IMR-90 (cell line): ENCODE results near the gene OR51E2. TPM values are rescaled to one million over a fixed set of nuclear protein-coding genes. Genes with fewer than 3 reads are reported as not detected.

Experiments used
- ATAC-seq: fragments of 200-7000 bp; cut with Tn5 transposase; 2 replicates; pipeline ENCODE4 v1.9.1; 2020; ENCODE audit warnings: low read depth, mild to moderate bottlenecking, moderate library complexity
- BruUV-seq: library from RNA; stranded (reverse); fragments of 400-500 nt; replicated peaks from 2 replicates; lab custom pipeline; 2021; lab: Mats Ljungman, UMichigan
- CTCF ChIA-PET: fragments of 300-600 bp; formaldehyde crosslinking; extraction: SDS; loops from one replicate; lab custom pipeline; 2021; ENCODE audit warnings: antibody characterized with exemption; lab: Yijun Ruan, JAX
- POLR2A ChIA-PET: fragments of 300-600 bp; sonication (Branson Sonifier 250); formaldehyde crosslinking; loops from one replicate; lab custom pipeline; 2022; ENCODE audit warnings: antibody characterized with exemption; ENCODE audit not compliant: unreplicated experiment; lab: Charles Lee
- DNase-seq: peaks from one replicate; pipeline ENCODE4 v3.0.0; 2013
- H2AFZ ChIP-seq: replicated peaks from 2 replicates; pipeline ENCODE3; 2013; ENCODE audit warnings: low read length, mild to moderate bottlenecking; ENCODE audit not compliant: poor library complexity
- H2AK5ac ChIP-seq: 2 replicates; pipeline ENCODE4 v1.6.1; 2013; ENCODE audit warnings: low read depth, low read length, inconsistent platforms
- H2AK9ac ChIP-seq: replicated peaks from 2 replicates; pipeline ENCODE3; 2013; ENCODE audit warnings: mild to moderate bottlenecking, low read depth, low read length, moderate library complexity; ENCODE audit not compliant: poor library complexity
- H2BK120ac ChIP-seq: 2 replicates; pipeline ENCODE4 v1.6.1; 2013; ENCODE audit warnings: low read depth, low read length, inconsistent platforms
- H2BK15ac ChIP-seq: 3 replicates; pipeline ENCODE4 v1.6.1; 2013; ENCODE audit warnings: low read depth, low read length, inconsistent platforms
- H2BK20ac ChIP-seq: 2 replicates; pipeline ENCODE4 v1.6.1; 2013; ENCODE audit warnings: low read depth, mild to moderate bottlenecking, inconsistent platforms, low read length, moderate library complexity
- H2BK5ac ChIP-seq: 2 replicates; pipeline ENCODE4 v1.6.1; 2013; ENCODE audit warnings: mild to moderate bottlenecking, low read depth, low read length, inconsistent platforms; ENCODE audit not compliant: poor library complexity, severe bottlenecking
- H3K14ac ChIP-seq: replicated peaks from 2 replicates; pipeline ENCODE4 v1.6.1; 2013; ENCODE audit warnings: low read depth, low read length, inconsistent platforms
- H3K18ac ChIP-seq: 2 replicates; pipeline ENCODE4 v1.6.1; 2013; ENCODE audit warnings: low read depth, low read length, control low read depth
- H3K23ac ChIP-seq: 2 replicates; pipeline ENCODE4 v1.6.1; 2013; ENCODE audit warnings: low read depth, low read length, inconsistent platforms
- H3K27ac ChIP-seq: 2 replicates; pipeline ENCODE4 v1.5.1; 2013; ENCODE audit warnings: mild to moderate bottlenecking, control low read depth, low read length; ENCODE audit not compliant: insufficient read depth
- H3K27me3 ChIP-seq: 2 replicates; pipeline ENCODE4 v1.6.1; 2013; ENCODE audit warnings: low read length; ENCODE audit not compliant: control insufficient read depth, insufficient read depth
- H3K36me3 ChIP-seq: 2 replicates; pipeline ENCODE4 v1.6.1; 2013; ENCODE audit warnings: low read length, mixed read lengths; ENCODE audit not compliant: control insufficient read depth, insufficient read depth
- H3K4ac ChIP-seq: 2 replicates; pipeline ENCODE4 v1.6.1; 2013; ENCODE audit warnings: low read depth, low read length, inconsistent platforms
- H3K4me1 ChIP-seq: 2 replicates; pipeline ENCODE4 v1.6.1; 2013; ENCODE audit warnings: low read length, mixed read lengths; ENCODE audit not compliant: control insufficient read depth, insufficient read depth
- H3K4me2 ChIP-seq: 2 replicates; pipeline ENCODE4 v1.6.1; 2013; ENCODE audit warnings: low read depth, mild to moderate bottlenecking, control low read depth, low read length, moderate library complexity
- H3K4me3 ChIP-seq: 2 replicates; pipeline ENCODE4 v1.5.1; 2013; ENCODE audit warnings: low read depth, mild to moderate bottlenecking, control low read depth, low read length, moderate library complexity; ENCODE audit not compliant: insufficient read depth
- H3K56ac ChIP-seq: 2 replicates; pipeline ENCODE4 v1.6.1; 2013; ENCODE audit warnings: low read length, inconsistent platforms; ENCODE audit not compliant: insufficient read depth; ENCODE audit errors: extremely low read depth
- H3K79me1 ChIP-seq, 2 experiments: 2 replicates each; pipeline ENCODE4 v1.6.1; 2013; ENCODE audit warnings: low read length in 2 of 2, inconsistent platforms in 1 of 2, low read depth in 1 of 2
- H3K9ac ChIP-seq: 2 replicates; pipeline ENCODE4 v1.6.1; 2013; ENCODE audit warnings: low read depth, low read length, control low read depth
- H3K9me1 ChIP-seq: 2 replicates; pipeline ENCODE4 v1.6.1; 2013; ENCODE audit warnings: low read length, inconsistent platforms; ENCODE audit not compliant: insufficient read depth
- H3K9me3 ChIP-seq: 2 replicates; pipeline ENCODE4 v1.6.1; 2013; ENCODE audit warnings: low read length; ENCODE audit not compliant: control insufficient read depth, insufficient read depth
- H4K20me1 ChIP-seq: 2 replicates; pipeline ENCODE4 v1.6.1; 2013; ENCODE audit warnings: low read length, inconsistent platforms; ENCODE audit not compliant: insufficient read depth
- H4K5ac ChIP-seq: 2 replicates; pipeline ENCODE4 v1.6.1; 2013; ENCODE audit warnings: mild to moderate bottlenecking, low read depth, low read length, control low read depth
- H4K8ac ChIP-seq, 2 experiments: 2 replicates each; pipeline ENCODE4 v1.6.1; 2013; ENCODE audit warnings: low read depth in 2 of 2, low read length in 2 of 2, control low read depth in 1 of 2, inconsistent platforms in 1 of 2
- H4K91ac ChIP-seq: 2 replicates; pipeline ENCODE4 v1.6.1; 2013; ENCODE audit warnings: low read depth, low read length, inconsistent platforms; ENCODE audit not compliant: insufficient read depth
- BHLHE40 ChIP-seq: fragments of 150-350 bp; IDR thresholded peaks from 2 replicates; pipeline ENCODE4 v1.6.1; 2016; ENCODE audit warnings: mild to moderate bottlenecking, low read depth, low read length
- CEBPB ChIP-seq: IDR thresholded peaks from 2 replicates; pipeline ENCODE4 v1.6.1; 2012; ENCODE audit warnings: low read depth, low read length, improper control_type of control experiment
- CHD1 ChIP-seq: IDR thresholded peaks from 2 replicates; pipeline ENCODE4 v1.6.1; 2012; ENCODE audit warnings: low read depth, low read length, improper control_type of control experiment
- MAZ ChIP-seq: IDR thresholded peaks from 2 replicates; pipeline ENCODE4 v1.6.1; 2012; ENCODE audit warnings: low read depth, mild to moderate bottlenecking, low read length, improper control_type of control experiment, moderate library complexity, borderline replicate concordance
- NFE2L2 ChIP-seq: fragments of 150-350 bp; IDR thresholded peaks from 2 replicates; pipeline ENCODE4 v1.6.1; 2016; ENCODE audit warnings: low read depth, mild to moderate bottlenecking, low read length
- RCOR1 ChIP-seq: IDR thresholded peaks from 2 replicates; pipeline ENCODE4 v1.6.1; 2012; ENCODE audit warnings: mild to moderate bottlenecking, low read length, improper control_type of control experiment; ENCODE audit not compliant: insufficient replicate concordance
- SMC3 ChIP-seq: fragments of 150-350 bp; IDR thresholded peaks from 2 replicates; pipeline ENCODE4 v1.6.1; 2016; ENCODE audit warnings: low read depth, mild to moderate bottlenecking, antibody characterized with exemption, low read length, moderate library complexity
- WGBS, 2 experiments: methylation state at CpG; one replicate each; pipeline versions ENCODE4 v1.1.5 to v1.1.7; 2013; ENCODE audit warnings: missing lambda C conversion rate in 2 of 2; ENCODE audit not compliant: insufficient read length in 1 of 2; ENCODE audit errors: extremely low coverage in 2 of 2; 5-methylcytosine and 5-hydroxymethylcytosine counted together
- dilution Hi-C: fragments of 300-500 bp; cut with HindIII; formaldehyde crosslinking; loops from one replicate; pipeline ENCODE4 v1.14.3; 2018; ENCODE audit warnings: low sequenced_read_pairs; ENCODE audit not compliant: unreplicated experiment
- in situ Hi-C: fragments of 300-500 bp; cut with MboI; formaldehyde crosslinking; loops from 3 replicates; pipeline ENCODE4 v1.14.3; 2019; ENCODE audit warnings: low sequenced_read_pairs, inconsistent platforms, mixed read lengths
- intact Hi-C: fragments of 100-400 bp; cut with micrococcal nuclease; formaldehyde crosslinking; loops from 2 replicates; pipeline ENCODE4 v1.10.0; 2022
- polyA plus RNA-seq, 3 experiments: library from polyadenylated mRNA; depleted of rRNA; stranded (reverse); fragments of >200 nt; gene quantifications; 2 replicates each; pipeline ENCODE4 v1.2.3, GENCODE V29; 2012; ENCODE audit warnings: low replicate concordance in 1 of 3
- total RNA-seq: library from RNA; depleted of rRNA; stranded (reverse); fragments of >200 nt; gene quantifications from 2 replicates; pipeline ENCODE4 v1.2.3, GENCODE V29; 2012
- TF ChIP-seq, protein P1 (sequence below): fragments of 150-350 bp; IDR thresholded peaks from 2 replicates; pipeline ENCODE4 v1.6.1; 2016; ENCODE audit warnings: low read depth, mild to moderate bottlenecking, low read length, moderate library complexity, borderline replicate concordance

The OR51E2 gene
- total and polyA plus RNA-seq, 2 of the 4 experiments (the other 2 are of a cell fraction): 0.72 to 1.3 TPM

GRCh38 chr11:4658629-4659445, 38.8 kb downstream of the OR51E2 start:
- intact Hi-C loops: no loop called here
- CTCF ChIA-PET: interaction anchor here (1.0 kb wide), 1 partner anchor 12 kb away, joined by 4 read pairs; no protein-coding TSS in a partner anchor
- no peak overlapping the region for H3K27ac ChIP-seq

More at GRCh38 chr11:4658629-4659445, 38.8 kb downstream of the OR51E2 start:
- Histone ChIP-seq H2BK20ac (no peak overlapping the region), H2AK9ac (no peak overlapping the region), H3K4me1 (no peaks in the 10 kb centered on the region), H3K27me3 (no peaks in the 10 kb centered on the region), H2BK5ac (no peak overlapping the region), H4K91ac (no peak overlapping the region), H4K5ac (no peak overlapping the region), H4K20me1 (no peaks in the 10 kb centered on the region), H2BK15ac (no peak overlapping the region), H2BK120ac (no peak overlapping the region), H3K9me1 (no peaks in the 10 kb centered on the region), H3K79me1 (no peaks in the 10 kb centered on the region), H3K4me3 (no peak overlapping the region), H4K8ac (no peak overlapping the region), H3K56ac (no peak overlapping the region), H3K4ac (no peak overlapping the region), H3K14ac (no peak overlapping the region), H2AFZ (no peak overlapping the region), H3K4me2 (no peak overlapping the region), H3K23ac (no peak overlapping the region), H3K9ac (no peak overlapping the region), H3K9me3 (no peaks in the 10 kb centered on the region), H3K36me3 (no peaks in the 10 kb centered on the region), H2AK5ac (no peak overlapping the region), H3K18ac (no peak overlapping the region)
- DNase-seq (peak; percentile 37), ATAC-seq (peak; percentile 24; the same call in 1 of the 2 replicates)
- no TSS peak for BruUV-seq
- POLR2A ChIA-PET: no interaction called here
- dilution Hi-C loops (no loop called here), in situ Hi-C loops (no loop called here)
- WGBS, 2 experiments: no CpG with 5 or more reads among the region's 5 CpGs
- TF ChIP-seq SMC3 (no peak), CEBPB (no peak), RCOR1 (no peak), BHLHE40 (no peak), CHD1 (no peak), NFE2L2 (no peak), MAZ (no peak)
- TF ChIP-seq, protein P1, sequence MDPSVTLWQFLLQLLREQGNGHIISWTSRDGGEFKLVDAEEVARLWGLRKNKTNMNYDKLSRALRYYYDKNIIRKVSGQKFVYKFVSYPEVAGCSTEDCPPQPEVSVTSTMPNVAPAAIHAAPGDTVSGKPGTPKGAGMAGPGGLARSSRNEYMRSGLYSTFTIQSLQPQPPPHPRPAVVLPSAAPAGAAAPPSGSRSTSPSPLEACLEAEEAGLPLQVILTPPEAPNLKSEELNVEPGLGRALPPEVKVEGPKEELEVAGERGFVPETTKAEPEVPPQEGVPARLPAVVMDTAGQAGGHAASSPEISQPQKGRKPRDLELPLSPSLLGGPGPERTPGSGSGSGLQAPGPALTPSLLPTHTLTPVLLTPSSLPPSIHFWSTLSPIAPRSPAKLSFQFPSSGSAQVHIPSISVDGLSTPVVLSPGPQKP: no peak
